Epithelial cell of esophagus (primary cell): ENCODE data around the gene BICC1.

Experiments
- DNase-seq: peaks from one replicate; pipeline ENCODE4 v3.0.0; 2010; ENCODE audit warnings: low read depth
- H3K4me3 ChIP-seq: 2 replicates; pipeline ENCODE4 v1.5.1; 2011; ENCODE audit warnings: mild to moderate bottlenecking, low read length, control low read depth
- CTCF ChIP-seq: IDR thresholded peaks from 2 replicates; pipeline ENCODE4 v1.5.1; 2011; ENCODE audit warnings: low read depth, mild to moderate bottlenecking, low read length, control low read depth, inconsistent platforms; ENCODE audit not compliant: insufficient read depth; ENCODE audit errors: missing control alignments

Gene BICC1

GRCh38 chr10:58666024-58666423 is 153.4 kb downstream of the BICC1 start:
- no peak for TF ChIP-seq CTCF
- H3K4me3 ChIP-seq, result no peak overlapping the region
- DNase-seq, result peak; percentile 48

- TF ChIP-seq CTCF, result no peak
- H3K4me3 ChIP-seq, result no peak overlapping the region
- DNase-seq, result no peak
These were observed 155.1 kb downstream of the BICC1 start for GRCh38 chr10:58667658-58668310.

DNA sequence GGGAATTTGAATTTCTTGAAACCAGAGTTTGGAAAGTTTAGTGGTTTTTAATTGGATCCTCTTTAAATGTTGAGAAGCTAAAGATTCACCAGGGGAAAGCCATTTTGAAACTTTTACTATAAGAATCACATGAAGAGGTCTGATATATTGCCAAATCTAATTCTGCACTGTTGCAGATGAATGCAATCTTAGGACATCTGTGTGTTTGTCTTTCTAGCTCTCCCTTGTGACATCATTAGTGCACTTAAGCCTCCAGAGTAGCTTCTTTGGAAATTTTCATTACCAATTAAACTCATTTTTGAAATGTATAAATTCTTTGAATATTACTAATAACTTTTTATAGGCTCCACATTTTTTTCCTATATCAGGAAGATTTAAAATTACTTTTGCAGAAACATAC is 160.2 kb downstream of the BICC1 start:
- TF ChIP-seq CTCF, result no peak

GRCh38 chr10:58674251-58674650 is 161.6 kb downstream of the BICC1 start:
- no peak overlapping the region for H3K4me3 ChIP-seq
- no peak for DNase-seq
- TF ChIP-seq CTCF, result no peak

More for the DNA sequence above, 160.2 kb downstream of the BICC1 start:
- no peak overlapping the region for H3K4me3 ChIP-seq
- no peak for DNase-seq

- no peak overlapping the region for H3K4me3 ChIP-seq
- TF ChIP-seq CTCF, result no peak
- no peak for DNase-seq
These were observed 162.6 kb downstream of the BICC1 start for GRCh38 chr10:58675321-58675720.

DNA sequence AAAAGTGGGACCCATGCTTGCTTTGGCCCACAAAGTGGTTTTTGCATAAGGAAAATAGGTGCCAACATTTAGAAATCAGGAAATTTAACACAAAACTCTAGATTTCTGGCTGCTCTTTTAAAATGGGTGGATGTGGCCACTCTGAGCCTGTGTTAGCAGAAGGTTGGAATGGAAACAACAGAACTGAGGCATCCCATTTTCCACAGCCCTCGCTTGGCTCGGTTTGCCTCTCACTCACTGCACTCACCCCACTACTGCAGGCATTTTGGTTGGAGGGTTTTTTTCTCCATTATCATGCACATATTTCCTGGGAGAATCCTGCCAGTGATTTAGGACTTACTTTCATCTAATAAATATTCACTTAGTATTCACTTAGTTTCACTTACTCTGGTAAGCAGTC is 178.9 kb downstream of the BICC1 start:
- no peak for TF ChIP-seq CTCF
- no peak for DNase-seq
- no peak overlapping the region for H3K4me3 ChIP-seq

- no peak for TF ChIP-seq CTCF
- no peak overlapping the region for H3K4me3 ChIP-seq
- DNase-seq, result no peak
These were observed 181.2 kb downstream of the BICC1 start for GRCh38 chr10:58693919-58694318.
